HepG2 (cell line): ENCODE measurements around the gene WWP2. TPM values are rescaled to one million over a fixed set of nuclear protein-coding genes. Genes with fewer than 3 reads are reported as not detected.

ENCODE experiments used
- ATAC-seq: fragments of 200-7000 bp; cut with Tn5 transposase; 3 replicates; pipeline ENCODE4 v1.9.1; 2020; ENCODE audit warnings: mild to moderate bottlenecking, moderate library complexity
- BruUV-seq: library from RNA; stranded (reverse); fragments of 400-500 nt; replicated peaks from 2 replicates; lab custom pipeline; 2021; lab: Mats Ljungman, UMichigan
- CTCF ChIA-PET: fragments of 300-600 bp; formaldehyde crosslinking; extraction: SDS; loops from one replicate; lab custom pipeline; 2021; ENCODE audit warnings: low total read pairs, inconsistent platforms, low intra/inter-chr PET ratio; lab: Yijun Ruan, JAX
- POLR2A ChIA-PET: fragments of 350-600 bp; sonication (Branson Sonifier 250); formaldehyde crosslinking; loops from one replicate; lab custom pipeline; 2020; ENCODE audit warnings: antibody characterized with exemption, inconsistent platforms; lab: Yijun Ruan, JAX
- DNase-seq: peaks from one replicate; pipeline ENCODE4 v3.0.0-alpha.2; 2015; ENCODE audit warnings: low spot score
- FAIRE-seq: peaks from 3 replicates; lab custom pipeline; 2011; peaks lifted over from hg19 to GRCh38; lab: Jason Lieb, UNC
- H2AFZ ChIP-seq: one replicate; pipeline ENCODE4 v1.6.1; 2011; ENCODE audit warnings: low read length, inconsistent platforms
- H3K27ac ChIP-seq: fragments of 300-600 bp; 3 replicates; pipeline ENCODE4 v1.8.0; 2011; ENCODE audit warnings: mixed run types, mild to moderate bottlenecking, mixed read lengths, low read length, inconsistent platforms; ENCODE audit not compliant: insufficient read depth; ENCODE audit errors: extremely low read length
- H3K27me3 ChIP-seq, 2 experiments: fragments of 200-600 bp in 1 of 2; 2 replicates in 1 of 2; 3 replicates in 1 of 2; pipeline versions ENCODE4 v1.6.0 to v1.8.0; 2011; ENCODE audit warnings: low read length in 2 of 2, mild to moderate bottlenecking in 2 of 2, moderate library complexity in 2 of 2, inconsistent platforms in 1 of 2; ENCODE audit not compliant: insufficient read depth in 2 of 2, control insufficient read depth in 1 of 2
- H3K36me3 ChIP-seq, 2 experiments: fragments of 200-600 bp in 1 of 2; replicated peaks in 1 of 2; 2 replicates in 1 of 2; 3 replicates in 1 of 2; pipeline versions ENCODE4 v1.5.1 to v1.8.0; 2011; ENCODE audit warnings: low read length in 2 of 2, inconsistent platforms in 1 of 2; ENCODE audit not compliant: insufficient read depth in 2 of 2, control insufficient read depth in 1 of 2
- H3K4me1 ChIP-seq: 2 replicates; pipeline ENCODE4 v1.5.1; 2012; ENCODE audit warnings: low read length, inconsistent platforms; ENCODE audit not compliant: insufficient read depth
- H3K4me2 ChIP-seq: 2 replicates; pipeline ENCODE4 v1.6.0; 2011; ENCODE audit warnings: low read depth, low read length, inconsistent platforms
- H3K4me3 ChIP-seq, 3 experiments: fragments of 200-600 bp in 1 of 3; sonication (generic), shearing (Covaris generic) in 1 of 3; replicated peaks in 1 of 3; 2 replicates each; pipeline ENCODE4 v1.5.1; 2011 to 2016; ENCODE audit warnings: low read length in 3 of 3, inconsistent platforms in 2 of 3, low read depth in 2 of 3, mild to moderate bottlenecking in 2 of 3, control low read depth in 1 of 3, mixed read lengths in 1 of 3; ENCODE audit not compliant: insufficient read depth in 1 of 3
- H3K79me2 ChIP-seq: one replicate; pipeline ENCODE4 v1.6.1; 2011; ENCODE audit warnings: low read length, inconsistent platforms; ENCODE audit not compliant: insufficient read depth
- H3K9ac ChIP-seq: 2 replicates; pipeline ENCODE4 v1.6.0; 2011; ENCODE audit warnings: mild to moderate bottlenecking, low read depth, low read length, inconsistent platforms; ENCODE audit not compliant: insufficient read depth
- H3K9me3 ChIP-seq: 2 replicates; pipeline ENCODE4 v1.5.1; 2012; ENCODE audit warnings: mild to moderate bottlenecking, low read length
- H4K20me1 ChIP-seq: 2 replicates; pipeline ENCODE4 v1.6.0; 2011; ENCODE audit warnings: inconsistent platforms, mild to moderate bottlenecking, low read length, moderate library complexity; ENCODE audit not compliant: insufficient read depth
- AHR ChIP-seq: IDR thresholded peaks from 2 replicates; pipeline ENCODE4 v1.6.1; 2018; ENCODE audit warnings: missing genetic modification reagents, missing compliant biosample characterization
- CHD4 ChIP-seq: fragments of 200-600 bp; sonication (generic); IDR thresholded peaks from 2 replicates; pipeline ENCODE4 v1.7.0; 2017; ENCODE audit warnings: mild to moderate bottlenecking, low read length, borderline replicate concordance
- FOXA3 ChIP-seq: IDR thresholded peaks from 2 replicates; pipeline ENCODE4 v1.6.1; 2016; ENCODE audit warnings: missing genetic modification reagents, missing compliant biosample characterization
- KAT8 ChIP-seq: IDR thresholded peaks from 2 replicates; pipeline ENCODE4 v1.6.1; 2016; ENCODE audit warnings: missing genetic modification reagents, missing compliant biosample characterization
- NCOA5 ChIP-seq: sonication (generic); formaldehyde crosslinking; IDR thresholded peaks from 2 replicates; pipeline ENCODE4 v1.4.0; 2020; ENCODE audit warnings: missing genetic modification reagents
- NR2F6 ChIP-seq, 2 experiments: IDR thresholded peaks; 2 replicates each; pipeline ENCODE4 v1.6.1; 2016; ENCODE audit warnings: antibody characterized with exemption in 1 of 2, mild to moderate bottlenecking in 1 of 2
- RBFOX2 ChIP-seq: fragments of 200-400 bp; formaldehyde crosslinking; IDR thresholded peaks from 2 replicates; pipeline ENCODE4 v1.6.1; 2017; ENCODE audit warnings: low read depth, mild to moderate bottlenecking, low read length
- RERE ChIP-seq: IDR thresholded peaks from 2 replicates; pipeline ENCODE4 v1.6.1; 2016; ENCODE audit warnings: low read depth, missing genetic modification reagents, missing compliant biosample characterization
- RNF2 ChIP-seq: fragments of 450-650 bp; conservative IDR thresholded peaks from 2 replicates; pipeline ENCODE4 v1.6.1; 2016; ENCODE audit warnings: low read depth
- THYN1 ChIP-seq: sonication (generic); formaldehyde crosslinking; IDR thresholded peaks from 2 replicates; pipeline ENCODE4 v1.8.1; 2023; ENCODE audit warnings: low read depth, mild to moderate bottlenecking, moderate library complexity, missing genetic modification reagents, borderline replicate concordance
- ZFP90 ChIP-seq: sonication (generic); formaldehyde crosslinking; IDR thresholded peaks from 2 replicates; pipeline ENCODE4 v1.8.0; 2022; ENCODE audit warnings: missing genetic modification reagents, mild to moderate bottlenecking, inconsistent platforms, borderline replicate concordance
- ZNF121 ChIP-seq: sonication (generic); formaldehyde crosslinking; IDR thresholded peaks from 2 replicates; pipeline ENCODE4 v1.5.0; 2020; ENCODE audit warnings: mild to moderate bottlenecking, missing genetic modification reagents
- ZNF180 ChIP-seq: sonication (generic); formaldehyde crosslinking; IDR thresholded peaks from 2 replicates; pipeline ENCODE4 v1.4.0; 2020; ENCODE audit warnings: low read depth, missing genetic modification reagents, borderline replicate concordance
- ZNF354B ChIP-seq: sonication (generic); formaldehyde crosslinking; IDR thresholded peaks from 2 replicates; pipeline ENCODE4 v1.8.0; 2022; ENCODE audit warnings: mild to moderate bottlenecking, missing genetic modification reagents
- whole genome bisulfite sequencing: methylation state at CpG from one replicate; pipeline ENCODE4 v1.1.6; 2017; ENCODE audit warnings: low lambda C conversion rate; 5-methylcytosine and 5-hydroxymethylcytosine counted together
- in situ Hi-C: cut with HindIII; loops from 2 replicates; pipeline ENCODE4 v1.10.0; 2017; ENCODE audit warnings: low pct_unique_long_range_greater_than_20kb; ENCODE audit not compliant: extremely low pct_ligation_motif_present
- intact Hi-C: fragments of 100-400 bp; cut with micrococcal nuclease; formaldehyde crosslinking; loops from one replicate; pipeline ENCODE4 v1.10.0; 2022; ENCODE audit not compliant: unreplicated experiment
- polyA plus RNA-seq, 8 experiments: library from polyadenylated mRNA; depleted of rRNA in 3 of 8; stranded (reverse) in 7 of 8; unstranded in 1 of 8; fragments of >200 nt; fragmentation: Illumina TruSeq in 4 of 8; extraction: Trizol in 4 of 8; gene quantifications; 2 replicates each; pipeline versions ENCODE4 v1.2.1 to v1.2.3, GENCODE V29; 2011 to 2016; ENCODE audit warnings: low read depth in 4 of 8, missing spikeins in 1 of 8, mixed read lengths in 1 of 8; ENCODE audit not compliant: insufficient read depth in 1 of 8
- total RNA-seq, 5 experiments: library from RNA; depleted of rRNA; stranded (reverse); fragments of >200 nt; fragmentation: Illumina TruSeq; extraction: Trizol; gene quantifications; 2 replicates each; pipeline ENCODE4 v1.2.3, GENCODE V29; 2016; ENCODE audit warnings: low read depth in 1 of 5
- TF ChIP-seq, protein P1 (sequence below): sonication (generic); formaldehyde crosslinking; IDR thresholded peaks from 2 replicates; pipeline ENCODE4 v1.4.0; 2020; ENCODE audit warnings: missing genetic modification reagents, borderline replicate concordance

The WWP2 gene
- total and polyA plus RNA-seq, 2 of the 13 experiments (the other 11 are each of a cell fraction or from before 2014, with no cell fraction given) = 11.4 to 28.2 TPM

GRCh38 chr16:69724414-69724873 is 37.7 kb upstream of the WWP2 start:
- in situ Hi-C loops = no loop called here
- H3K9me3 ChIP-seq = no peaks in the 10 kb centered on the region
- H3K36me3 ChIP-seq = peaks cover 2 to 9% of the 10 kb centered on the region in 2 experiments; a peak in 3 of 5 replicates
- ChIA-PET CTCF (no interaction called here), POLR2A (interaction anchor here (0.6 to 10.0 kb wide), 18 partner anchors 10 to 385 kb away, joined by 3 to 211 read pairs (median 7); partner anchors contain the start of genes COG8, NOB1 and WWP2)
- H3K4me2 ChIP-seq = peak overlapping the region; percentile 97
- no peak overlapping the region for H2AFZ ChIP-seq
- BruUV-seq = TSS peak; percentile 64
- H3K4me3 ChIP-seq = peak overlapping the region; percentile 58 to 72 (median 72)
- H4K20me1 ChIP-seq = no peaks in the 10 kb centered on the region
- no peaks in the 10 kb centered on the region for H3K27me3 ChIP-seq
- peak overlapping the region; percentile 87 for H3K27ac ChIP-seq
- intact Hi-C loops = no loop called here
- FAIRE-seq = no peak
- 49% methylated on average over 2 of the region's 2 CpGs for WGBS
- no peak for ATAC-seq
- peaks cover 72% of the 10 kb centered on the region for H3K79me2 ChIP-seq
- peaks cover 83% of the 10 kb centered on the region for H3K4me1 ChIP-seq
- H3K9ac ChIP-seq = peak overlapping the region; percentile 83
- no peak for DNase-seq
- TF ChIP-seq ZNF180 (CRISPR knock-in tag) (no peak), RNF2 (no peak), NCOA5 (CRISPR knock-in tag) (no peak), ZFP90 (CRISPR knock-in tag) (no peak), THYN1 (CRISPR knock-in tag) (no peak), CHD4 (0 out of 2 replicates have a peak, but pooled peaks have one; percentile 8), AHR (0 out of 2 replicates have a peak, but pooled peaks have one; percentile 9), ZNF121 (peak; percentile 97), RERE (CRISPR knock-in tag) (no peak), RBFOX2 (peak; percentile 61), FOXA3 (no peak), ZNF354B (CRISPR knock-in tag) (0 out of 2 replicates have a peak, but pooled peaks have one; percentile 9), KAT8 (CRISPR knock-in tag) (no peak), NR2F6 (IDR thresholded peaks at IDR 0.05) (0 out of 2 replicates have a peak, but pooled peaks have one; percentile 9), NR2F6 (CRISPR knock-in tag; IDR thresholded peaks at IDR 0.05) (0 out of 2 replicates have a peak, but pooled peaks have one; percentile 15)
- TF ChIP-seq, protein P1, sequence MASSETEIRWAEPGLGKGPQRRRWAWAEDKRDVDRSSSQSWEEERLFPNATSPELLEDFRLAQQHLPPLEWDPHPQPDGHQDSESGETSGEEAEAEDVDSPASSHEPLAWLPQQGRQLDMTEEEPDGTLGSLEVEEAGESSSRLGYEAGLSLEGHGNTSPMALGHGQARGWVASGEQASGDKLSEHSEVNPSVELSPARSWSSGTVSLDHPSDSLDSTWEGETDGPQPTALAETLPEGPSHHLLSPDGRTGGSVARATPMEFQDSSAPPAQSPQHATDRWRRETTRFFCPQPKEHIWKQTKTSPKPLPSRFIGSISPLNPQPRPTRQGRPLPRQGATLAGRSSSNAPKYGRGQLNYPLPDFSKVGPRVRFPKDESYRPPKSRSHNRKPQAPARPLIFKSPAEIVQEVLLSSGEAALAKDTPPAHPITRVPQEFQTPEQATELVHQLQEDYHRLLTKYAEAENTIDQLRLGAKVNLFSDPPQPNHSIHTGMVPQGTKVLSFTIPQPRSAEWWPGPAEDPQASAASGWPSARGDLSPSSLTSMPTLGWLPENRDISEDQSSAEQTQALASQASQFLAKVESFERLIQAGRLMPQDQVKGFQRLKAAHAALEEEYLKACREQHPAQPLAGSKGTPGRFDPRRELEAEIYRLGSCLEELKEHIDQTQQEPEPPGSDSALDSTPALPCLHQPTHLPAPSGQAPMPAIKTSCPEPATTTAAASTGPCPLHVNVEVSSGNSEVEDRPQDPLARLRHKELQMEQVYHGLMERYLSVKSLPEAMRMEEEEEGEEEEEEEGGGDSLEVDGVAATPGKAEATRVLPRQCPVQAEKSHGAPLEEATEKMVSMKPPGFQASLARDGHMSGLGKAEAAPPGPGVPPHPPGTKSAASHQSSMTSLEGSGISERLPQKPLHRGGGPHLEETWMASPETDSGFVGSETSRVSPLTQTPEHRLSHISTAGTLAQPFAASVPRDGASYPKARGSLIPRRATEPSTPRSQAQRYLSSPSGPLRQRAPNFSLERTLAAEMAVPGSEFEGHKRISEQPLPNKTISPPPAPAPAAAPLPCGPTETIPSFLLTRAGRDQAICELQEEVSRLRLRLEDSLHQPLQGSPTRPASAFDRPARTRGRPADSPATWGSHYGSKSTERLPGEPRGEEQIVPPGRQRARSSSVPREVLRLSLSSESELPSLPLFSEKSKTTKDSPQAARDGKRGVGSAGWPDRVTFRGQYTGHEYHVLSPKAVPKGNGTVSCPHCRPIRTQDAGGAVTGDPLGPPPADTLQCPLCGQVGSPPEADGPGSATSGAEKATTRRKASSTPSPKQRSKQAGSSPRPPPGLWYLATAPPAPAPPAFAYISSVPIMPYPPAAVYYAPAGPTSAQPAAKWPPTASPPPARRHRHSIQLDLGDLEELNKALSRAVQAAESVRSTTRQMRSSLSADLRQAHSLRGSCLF (CRISPR knock-in tag) = 0 out of 2 replicates have a peak, but pooled peaks have one; percentile 1
